ENCODE results near the gene GNLY.

DNA sequence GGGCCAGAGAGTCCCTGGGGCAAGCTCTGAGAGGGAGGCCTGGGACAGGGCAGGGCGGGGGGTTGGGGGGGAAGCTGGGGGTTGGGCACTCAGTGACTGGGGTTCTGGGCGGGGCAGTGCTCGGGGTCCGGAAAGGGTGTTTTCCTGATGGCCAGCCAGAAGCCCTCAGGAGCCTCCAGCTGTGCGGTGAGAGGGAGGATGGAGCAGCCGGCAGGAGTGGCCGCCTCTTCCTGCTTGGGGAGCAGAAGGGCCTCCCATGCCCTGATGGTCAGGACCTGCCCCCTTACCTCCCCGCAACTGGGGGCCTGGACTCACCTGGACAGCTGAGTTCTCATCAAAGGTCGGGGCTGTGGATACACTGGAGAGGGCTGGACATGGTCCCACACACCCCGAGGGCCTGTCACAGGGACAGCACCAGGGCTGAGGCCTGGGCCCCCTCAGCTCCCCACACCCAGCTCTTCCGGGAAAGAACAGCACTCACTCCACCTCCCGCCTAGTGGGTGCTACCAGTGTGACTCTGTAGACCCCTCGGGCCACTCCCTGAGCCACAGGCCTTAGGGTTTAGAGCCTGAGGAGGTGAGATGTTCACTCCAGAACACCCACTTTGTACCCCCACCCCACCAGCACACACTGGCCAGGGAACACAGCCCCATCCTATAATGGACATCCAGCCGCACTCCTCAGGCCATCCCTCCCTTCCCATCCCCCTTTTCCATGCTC is 32.9 kb upstream of the GNLY start:
- no peak for TF ChIP-seq POLR2AphosphoS5 (IDR thresholded peaks at IDR 0.05; ENCODE audit: low read depth, low read length)
- TF ChIP-seq, protein P1, sequence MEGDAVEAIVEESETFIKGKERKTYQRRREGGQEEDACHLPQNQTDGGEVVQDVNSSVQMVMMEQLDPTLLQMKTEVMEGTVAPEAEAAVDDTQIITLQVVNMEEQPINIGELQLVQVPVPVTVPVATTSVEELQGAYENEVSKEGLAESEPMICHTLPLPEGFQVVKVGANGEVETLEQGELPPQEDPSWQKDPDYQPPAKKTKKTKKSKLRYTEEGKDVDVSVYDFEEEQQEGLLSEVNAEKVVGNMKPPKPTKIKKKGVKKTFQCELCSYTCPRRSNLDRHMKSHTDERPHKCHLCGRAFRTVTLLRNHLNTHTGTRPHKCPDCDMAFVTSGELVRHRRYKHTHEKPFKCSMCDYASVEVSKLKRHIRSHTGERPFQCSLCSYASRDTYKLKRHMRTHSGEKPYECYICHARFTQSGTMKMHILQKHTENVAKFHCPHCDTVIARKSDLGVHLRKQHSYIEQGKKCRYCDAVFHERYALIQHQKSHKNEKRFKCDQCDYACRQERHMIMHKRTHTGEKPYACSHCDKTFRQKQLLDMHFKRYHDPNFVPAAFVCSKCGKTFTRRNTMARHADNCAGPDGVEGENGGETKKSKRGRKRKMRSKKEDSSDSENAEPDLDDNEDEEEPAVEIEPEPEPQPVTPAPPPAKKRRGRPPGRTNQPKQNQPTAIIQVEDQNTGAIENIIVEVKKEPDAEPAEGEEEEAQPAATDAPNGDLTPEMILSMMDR (IDR thresholded peaks at IDR 0.05): no peak
- TF ChIP-seq RCOR1 (IDR thresholded peaks at IDR 0.05; ENCODE audit: low read length): no peak
- no peak for TF ChIP-seq EZH2phosphoT487 (IDR thresholded peaks at IDR 0.05; ENCODE audit: borderline replicate concordance, low read depth)
- no peak for TF ChIP-seq FOXJ3 (CRISPR knock-in tag; IDR thresholded peaks at IDR 0.05)
- TF ChIP-seq CHD2 (IDR thresholded peaks at IDR 0.05; ENCODE audit: low read length, partially characterized antibody): no peak
- no peak for TF ChIP-seq SMC3 (IDR thresholded peaks at IDR 0.05; ENCODE audit: low read depth, low read length)
- no peak for TF ChIP-seq SIN3A (IDR thresholded peaks at IDR 0.05; ENCODE audit: borderline replicate concordance, low read depth, low read length)
- no peak for TF ChIP-seq RFX5 (IDR thresholded peaks at IDR 0.05; ENCODE audit: low read length)
